ENCODE results near the gene KY. TPM values are rescaled to one million over a fixed set of nuclear protein-coding genes. Genes with fewer than 3 reads are reported as not detected.

KY gene
- total RNA-seq, 6 experiments from 2014 or later: 0.11 to 0.16 TPM; not detected in 4

DNA sequence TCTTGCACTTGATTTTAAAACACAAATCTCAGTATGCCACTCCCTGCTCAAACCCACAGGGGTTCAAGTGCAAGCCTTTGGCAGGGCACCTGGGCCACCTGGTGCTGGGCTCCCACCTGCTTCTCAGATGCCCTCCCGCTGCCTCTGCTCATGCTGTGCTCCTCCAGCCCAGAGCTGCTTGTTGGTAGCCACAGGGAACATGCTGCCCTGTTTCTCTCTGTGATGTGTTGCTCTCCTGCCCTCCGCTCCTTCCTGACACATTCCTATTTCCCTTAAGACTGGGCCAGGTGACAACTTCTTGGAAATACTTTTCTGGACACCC, 27.1 kb upstream of the KY start:
- TF ChIP-seq, protein P1, sequence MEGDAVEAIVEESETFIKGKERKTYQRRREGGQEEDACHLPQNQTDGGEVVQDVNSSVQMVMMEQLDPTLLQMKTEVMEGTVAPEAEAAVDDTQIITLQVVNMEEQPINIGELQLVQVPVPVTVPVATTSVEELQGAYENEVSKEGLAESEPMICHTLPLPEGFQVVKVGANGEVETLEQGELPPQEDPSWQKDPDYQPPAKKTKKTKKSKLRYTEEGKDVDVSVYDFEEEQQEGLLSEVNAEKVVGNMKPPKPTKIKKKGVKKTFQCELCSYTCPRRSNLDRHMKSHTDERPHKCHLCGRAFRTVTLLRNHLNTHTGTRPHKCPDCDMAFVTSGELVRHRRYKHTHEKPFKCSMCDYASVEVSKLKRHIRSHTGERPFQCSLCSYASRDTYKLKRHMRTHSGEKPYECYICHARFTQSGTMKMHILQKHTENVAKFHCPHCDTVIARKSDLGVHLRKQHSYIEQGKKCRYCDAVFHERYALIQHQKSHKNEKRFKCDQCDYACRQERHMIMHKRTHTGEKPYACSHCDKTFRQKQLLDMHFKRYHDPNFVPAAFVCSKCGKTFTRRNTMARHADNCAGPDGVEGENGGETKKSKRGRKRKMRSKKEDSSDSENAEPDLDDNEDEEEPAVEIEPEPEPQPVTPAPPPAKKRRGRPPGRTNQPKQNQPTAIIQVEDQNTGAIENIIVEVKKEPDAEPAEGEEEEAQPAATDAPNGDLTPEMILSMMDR (IDR thresholded peaks at IDR 0.05): no peak
- no peak for DNase-seq
- Mint-ChIP-seq H3K27ac (no peak overlapping the region), H3K4me1 (ENCODE audit: low read depth) (peaks cover 57% of the 10 kb centered on the region), H3K27me3 (ENCODE audit: insufficient read depth) (peaks cover 7% of the 10 kb centered on the region), H3K36me3 (ENCODE audit: low read depth) (peaks cover 30% of the 10 kb centered on the region), H3K4me3 (peak overlapping the region; percentile 28; the same call in 1 of the 2 replicates), H3K9me3 (peaks cover 46% of the 10 kb centered on the region)

DNA sequence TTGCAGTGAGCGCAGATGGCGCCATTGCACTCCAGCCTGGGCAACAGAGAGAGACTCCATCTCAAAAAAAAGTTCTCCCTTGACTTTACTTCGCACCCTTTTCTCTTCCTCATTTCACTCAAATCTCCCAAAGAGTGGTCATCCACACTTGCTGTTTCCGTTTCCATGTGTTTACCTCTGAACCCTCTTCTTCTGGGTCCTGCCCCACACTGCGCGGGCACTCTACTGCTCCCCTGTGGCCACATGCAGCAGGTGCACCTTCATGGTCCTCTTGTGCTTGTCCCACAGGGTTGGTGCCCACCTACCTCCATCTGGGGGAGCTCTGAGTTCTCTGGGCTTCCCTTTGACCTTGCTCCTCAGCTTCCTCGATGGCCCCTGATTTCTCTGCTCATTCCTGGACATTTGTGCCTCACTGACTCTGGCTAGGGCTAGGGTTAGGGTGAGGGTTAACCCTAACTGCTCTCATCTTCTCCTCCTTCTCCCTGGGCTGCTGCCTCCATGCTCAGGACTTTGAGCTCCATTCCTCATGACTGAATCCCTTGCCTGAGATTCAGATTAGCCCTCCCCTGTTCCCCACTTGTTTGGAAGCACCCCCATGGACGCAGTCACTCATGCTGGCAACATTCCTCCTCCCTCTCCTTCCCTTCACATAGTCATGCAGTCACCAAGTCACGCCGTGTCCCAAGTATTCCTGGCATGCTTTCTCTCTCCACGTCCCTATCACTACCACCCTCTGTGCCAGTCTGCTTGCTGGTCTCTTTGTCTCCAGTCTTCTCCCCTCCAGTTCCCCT, 26.6 kb upstream of the KY start:
- peak overlapping the region; percentile 28 for H3K4me3 Mint-ChIP-seq
- H3K27ac Mint-ChIP-seq: no peak overlapping the region
- peaks cover 34% of the 10 kb centered on the region for H3K36me3 Mint-ChIP-seq (ENCODE audit: low read depth)
- no peak for DNase-seq
- peaks cover 7% of the 10 kb centered on the region for H3K27me3 Mint-ChIP-seq (ENCODE audit: insufficient read depth)
- H3K4me1 Mint-ChIP-seq (ENCODE audit: low read depth): peaks cover 53% of the 10 kb centered on the region
- TF ChIP-seq, protein P1 (IDR thresholded peaks at IDR 0.05): peak; percentile 64
- peaks cover 52% of the 10 kb centered on the region for H3K9me3 Mint-ChIP-seq

DNA sequence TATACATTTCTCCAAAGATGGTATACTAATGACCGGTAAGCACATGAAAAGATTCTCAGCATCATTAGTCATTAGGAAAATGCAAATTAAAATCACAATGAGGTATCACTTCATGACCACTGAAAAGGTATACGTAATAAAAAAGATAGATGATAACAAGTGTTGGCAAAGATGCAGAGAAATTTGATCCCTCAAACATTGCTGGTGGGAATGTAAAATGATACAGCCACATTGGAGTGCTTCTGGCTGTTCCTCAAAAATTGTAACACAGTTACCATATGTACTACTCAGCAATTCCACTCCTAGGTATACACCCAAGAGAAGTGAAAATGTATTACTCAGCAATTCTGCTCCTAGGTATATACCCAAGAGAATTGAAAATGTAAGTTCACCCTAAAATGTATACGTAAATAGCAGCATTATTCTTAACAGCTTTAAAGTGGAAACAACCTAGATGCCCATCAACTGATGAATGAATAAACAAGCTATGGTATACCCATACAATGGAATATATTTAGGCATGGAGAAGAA, 25.0 kb upstream of the KY start:
- Mint-ChIP-seq H3K27me3 (ENCODE audit: insufficient read depth) (peaks cover 9% of the 10 kb centered on the region), H3K9me3 (peaks cover 54% of the 10 kb centered on the region), H3K4me3 (no peak overlapping the region), H3K27ac (no peak overlapping the region), H3K36me3 (ENCODE audit: low read depth) (peaks cover 34% of the 10 kb centered on the region), H3K4me1 (ENCODE audit: low read depth) (peaks cover 39% of the 10 kb centered on the region)
- TF ChIP-seq, protein P1 (IDR thresholded peaks at IDR 0.05): no peak
- DNase-seq: peak; percentile 58

DNA sequence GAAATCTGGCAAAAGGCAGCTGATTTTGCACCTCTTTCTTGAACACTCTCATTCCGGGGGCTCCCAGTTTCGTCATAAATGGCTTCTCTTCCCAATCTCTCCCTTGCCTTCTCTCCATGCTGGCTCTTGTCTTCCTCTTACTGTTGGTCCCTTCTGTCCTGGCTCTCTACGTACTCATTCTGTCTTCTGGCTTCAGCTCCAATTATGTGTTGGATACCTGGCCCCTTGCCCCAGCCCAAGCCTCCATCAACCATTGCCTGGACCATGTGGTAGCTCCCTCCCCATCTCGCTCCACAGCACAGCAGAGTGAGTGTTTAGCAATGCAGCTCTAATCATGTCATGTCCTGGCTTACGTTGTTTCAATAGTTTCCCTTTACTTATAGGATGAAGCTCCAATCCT, 21.7 kb upstream of the KY start:
- no peak for DNase-seq
- H3K27me3 Mint-ChIP-seq (ENCODE audit: insufficient read depth): peaks cover 11% of the 10 kb centered on the region
- H3K4me3 Mint-ChIP-seq: no peak overlapping the region
- peaks cover 25% of the 10 kb centered on the region for H3K4me1 Mint-ChIP-seq (ENCODE audit: low read depth)
- H3K27ac Mint-ChIP-seq: no peak overlapping the region
- TF ChIP-seq, protein P1 (IDR thresholded peaks at IDR 0.05): no peak
- H3K9me3 Mint-ChIP-seq: peaks cover 47% of the 10 kb centered on the region
- peaks cover 32% of the 10 kb centered on the region for H3K36me3 Mint-ChIP-seq (ENCODE audit: low read depth)

DNA sequence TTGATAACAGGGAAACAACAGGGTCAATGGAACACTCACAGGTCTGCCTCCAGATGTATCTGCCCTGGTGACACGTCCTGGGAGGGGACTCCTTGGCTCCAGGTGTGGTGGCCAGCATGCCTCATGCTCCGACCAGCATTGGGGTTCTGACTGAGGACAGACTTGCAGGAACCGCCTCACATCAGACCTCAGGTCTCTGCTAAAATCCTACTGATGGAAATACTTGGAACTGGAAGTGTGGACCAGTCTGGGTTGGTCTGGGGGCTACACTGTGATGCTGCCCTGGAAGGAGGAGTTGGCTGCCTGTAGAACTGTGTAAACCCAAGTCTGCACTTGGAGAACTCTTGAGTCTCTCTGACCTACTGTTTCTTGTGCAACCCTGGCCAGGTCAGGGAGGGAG, 17.1 kb upstream of the KY start:
- Mint-ChIP-seq H3K4me1 (ENCODE audit: low read depth) (peaks cover 35% of the 10 kb centered on the region), H3K36me3 (ENCODE audit: low read depth) (peaks cover 5% of the 10 kb centered on the region), H3K9me3 (peaks cover 8% of the 10 kb centered on the region), H3K27me3 (ENCODE audit: insufficient read depth) (peaks cover 6% of the 10 kb centered on the region), H3K4me3 (no peak overlapping the region), H3K27ac (no peak overlapping the region)
- TF ChIP-seq, protein P1 (IDR thresholded peaks at IDR 0.05): no peak
- DNase-seq: no peak
